ENCODE results near the gene FOXO3B. TPM values are rescaled to one million over a fixed set of nuclear protein-coding genes. Genes with fewer than 3 reads are reported as not detected.

Gene FOXO3B
- total RNA-seq, 2 donors from 2014 or later: 3.8 to 9.6 TPM

Other genes with a start within 250 kb of the FOXO3B start
- gene LGALS9C, start 205.5 kb downstream of the FOXO3B start, total RNA-seq: under 1 TPM in 1 of 2 donors, not detected in 1; 0.38 TPM
- not detected for gene TBC1D28, start 37.9 kb downstream of the FOXO3B start, total RNA-seq
- not detected for gene FBXW10, start 61.7 kb upstream of the FOXO3B start, total RNA-seq
- 10 to 100 TPM; 41.0 to 68.1 TPM for gene TVP23B, start 98.9 kb upstream of the FOXO3B start, total RNA-seq
- 100 to 1,000 TPM in 1 of 2 donors, 10 to 100 TPM in 1; 93.1 to 112 TPM for gene PRPSAP2, start 175.8 kb upstream of the FOXO3B start, total RNA-seq

Data from natural killer cell treated with Interleukin-12 subunit alpha and Interleukin-12 subunit beta and Interleukin-15 and Interleukin-18, amount 100 ng/mL, for 72 hours (primary cell).